Measurements from ENCODE around the gene SLC6A5.

- TF ChIP-seq, protein P1, sequence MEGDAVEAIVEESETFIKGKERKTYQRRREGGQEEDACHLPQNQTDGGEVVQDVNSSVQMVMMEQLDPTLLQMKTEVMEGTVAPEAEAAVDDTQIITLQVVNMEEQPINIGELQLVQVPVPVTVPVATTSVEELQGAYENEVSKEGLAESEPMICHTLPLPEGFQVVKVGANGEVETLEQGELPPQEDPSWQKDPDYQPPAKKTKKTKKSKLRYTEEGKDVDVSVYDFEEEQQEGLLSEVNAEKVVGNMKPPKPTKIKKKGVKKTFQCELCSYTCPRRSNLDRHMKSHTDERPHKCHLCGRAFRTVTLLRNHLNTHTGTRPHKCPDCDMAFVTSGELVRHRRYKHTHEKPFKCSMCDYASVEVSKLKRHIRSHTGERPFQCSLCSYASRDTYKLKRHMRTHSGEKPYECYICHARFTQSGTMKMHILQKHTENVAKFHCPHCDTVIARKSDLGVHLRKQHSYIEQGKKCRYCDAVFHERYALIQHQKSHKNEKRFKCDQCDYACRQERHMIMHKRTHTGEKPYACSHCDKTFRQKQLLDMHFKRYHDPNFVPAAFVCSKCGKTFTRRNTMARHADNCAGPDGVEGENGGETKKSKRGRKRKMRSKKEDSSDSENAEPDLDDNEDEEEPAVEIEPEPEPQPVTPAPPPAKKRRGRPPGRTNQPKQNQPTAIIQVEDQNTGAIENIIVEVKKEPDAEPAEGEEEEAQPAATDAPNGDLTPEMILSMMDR (IDR thresholded peaks at IDR 0.05) = no peak
- no peak for TF ChIP-seq POLR2A (IDR thresholded peaks at IDR 0.05)
Observed at GRCh38 chr11:20623252-20623651, 23.8 kb downstream of the SLC6A5 start.
